Naive B cell (primary cell): Measurements from ENCODE around the gene CARMIL1. TPM values are rescaled to one million over a fixed set of nuclear protein-coding genes. Genes with fewer than 3 reads are reported as not detected.
A peak's percentile ranks its signal among the peaks of the same experiment; 100 is the strongest.

ENCODE experiments used
- ATAC-seq, 2 donors: fragments of 150-1000 bp; cut with Tn5 transposase; 2 replicates each; pipeline ENCODE4 v1.10.0; 2021; ENCODE audit warnings: low read depth in 2 of 2, mild to moderate bottlenecking in 2 of 2, moderate library complexity in 2 of 2
- DNase-seq: peaks from one replicate; pipeline ENCODE4 v3.0.0; 2022
- H3K27ac Mint-ChIP-seq, 6 donors: one replicate each; pipeline ENCODE4 v1.8.0; 2020 to 2022; ENCODE audit warnings: mild to moderate bottlenecking in 6 of 6, mixed read lengths in 6 of 6, moderate library complexity in 5 of 6, inconsistent platforms in 2 of 6
- H3K27me3 Mint-ChIP-seq, 3 donors: one replicate each; pipeline ENCODE4 v1.8.0; 2021 to 2022; ENCODE audit warnings: mixed read lengths in 3 of 3, mild to moderate bottlenecking in 1 of 3
- H3K36me3 Mint-ChIP-seq, 2 donors: one replicate each; pipeline ENCODE4 v1.8.0; 2020 to 2022; ENCODE audit warnings: mixed read lengths in 2 of 2, inconsistent platforms in 1 of 2, mild to moderate bottlenecking in 1 of 2
- H3K4me1 Mint-ChIP-seq, 3 donors: one replicate each; pipeline ENCODE4 v1.8.0; 2020 to 2022; ENCODE audit warnings: mixed read lengths in 3 of 3, inconsistent platforms in 1 of 3, mild to moderate bottlenecking in 1 of 3, moderate library complexity in 1 of 3
- H3K4me3 Mint-ChIP-seq, 8 donors: one replicate each; pipeline ENCODE4 v1.8.0; 2020 to 2022; ENCODE audit warnings: mild to moderate bottlenecking in 8 of 8, mixed read lengths in 8 of 8, moderate library complexity in 8 of 8, inconsistent platforms in 2 of 8
- H3K9me3 Mint-ChIP-seq, 7 donors: one replicate each; pipeline ENCODE4 v1.8.0; 2020 to 2022; ENCODE audit warnings: mixed read lengths in 7 of 7, mild to moderate bottlenecking in 5 of 7, inconsistent platforms in 2 of 7, moderate library complexity in 1 of 7
- polyA plus RNA-seq, 6 donors: library from polyadenylated mRNA; unstranded; fragments of 300-500 nt; fragmentation: Illumina TruSeq; gene quantifications; one replicate each; pipeline ENCODE4 v1.2.3, GENCODE V29; 2021; ENCODE audit warnings: low read depth in 6 of 6

The CARMIL1 gene
- polyA plus RNA-seq, 6 donors from 2014 or later: 0.39 to 7.3 (median 6.3) TPM; not detected in 1

GRCh38 chr6:25465941-25466340 lies 186.8 kb downstream of the CARMIL1 start:
- H3K9me3 Mint-ChIP-seq: no peaks in the 10 kb centered on the region
- no peak overlapping the region for H3K27ac Mint-ChIP-seq
- H3K4me1 Mint-ChIP-seq: peaks cover 0 to 5% (median 4%) of the 10 kb centered on the region in 3 donors
- DNase-seq (no peak), ATAC-seq (no peak)
- no peak overlapping the region for H3K4me3 Mint-ChIP-seq
- peaks cover 0 to 7% (median 0%) of the 10 kb centered on the region in 3 donors for H3K27me3 Mint-ChIP-seq
- peaks cover 0 to 3% of the 10 kb centered on the region in 2 donors for H3K36me3 Mint-ChIP-seq

- Mint-ChIP-seq H3K9me3 (no peaks in the 10 kb centered on the region), H3K27ac (no peak overlapping the region), H3K4me1 (peaks cover 0 to 5% (median 0%) of the 10 kb centered on the region in 3 donors), H3K4me3 (no peak overlapping the region), H3K36me3 (peaks cover 0 to 3% of the 10 kb centered on the region in 2 donors), H3K27me3 (peaks cover 0 to 7% (median 0%) of the 10 kb centered on the region in 3 donors)
- ATAC-seq (no peak), DNase-seq (no peak)
Measured at GRCh38 chr6:25468881-25469280, 189.7 kb downstream of the CARMIL1 start.

DNA sequence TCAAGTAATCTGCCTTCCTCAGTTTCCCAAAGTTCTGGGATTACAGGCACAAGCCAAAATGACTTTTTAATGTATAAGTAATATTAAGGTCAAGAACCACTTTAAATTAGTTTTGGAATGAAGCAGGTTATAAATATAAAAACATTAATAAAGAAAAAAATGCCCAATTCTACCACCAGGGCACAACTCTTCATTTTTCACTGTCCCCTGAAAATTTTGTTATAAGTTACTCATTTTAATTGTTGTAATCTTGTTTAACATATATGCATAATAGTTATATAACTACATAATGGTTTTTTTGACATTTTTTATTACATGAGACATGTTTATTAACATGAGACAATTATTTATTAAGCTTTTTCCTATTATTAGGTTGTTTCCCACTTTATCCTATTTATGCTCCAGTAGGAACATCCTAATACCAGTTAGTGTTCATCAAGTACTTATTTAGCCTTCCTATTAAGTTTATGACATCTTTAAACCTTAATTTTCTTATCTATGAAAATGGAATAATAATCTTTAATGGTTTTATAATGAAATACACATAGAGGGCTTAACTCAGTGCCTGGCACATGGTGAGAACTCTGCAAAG lies 190.7 kb downstream of the CARMIL1 start:
- DNase-seq (no peak), ATAC-seq (no peak)
- Mint-ChIP-seq H3K27me3 (peaks cover 0 to 7% (median 0%) of the 10 kb centered on the region in 3 donors), H3K9me3 (no peaks in the 10 kb centered on the region), H3K27ac (no peak overlapping the region), H3K4me1 (peaks cover 0 to 11% (median 0%) of the 10 kb centered on the region in 3 donors), H3K36me3 (peaks cover 0 to 9% of the 10 kb centered on the region in 2 donors), H3K4me3 (no peak overlapping the region)

GRCh38 chr6:25472306-25472705 lies 193.1 kb downstream of the CARMIL1 start:
- Mint-ChIP-seq H3K4me1 (peaks cover 0 to 6% (median 0%) of the 10 kb centered on the region in 3 donors), H3K36me3 (peaks cover 0 to 9% of the 10 kb centered on the region in 2 donors), H3K9me3 (no peaks in the 10 kb centered on the region), H3K27ac (no peak overlapping the region), H3K27me3 (peaks cover 0 to under 1% (median 0%) of the 10 kb centered on the region in 3 donors), H3K4me3 (no peak overlapping the region)
- ATAC-seq (no peak), DNase-seq (no peak)

GRCh38 chr6:25472906-25473305 lies 193.7 kb downstream of the CARMIL1 start:
- H3K27me3 Mint-ChIP-seq: no peaks in the 10 kb centered on the region
- H3K27ac Mint-ChIP-seq: peak overlapping the region in 2 of 6 donors; percentile 20 to 72
- peaks cover 0 to 9% of the 10 kb centered on the region in 2 donors for H3K36me3 Mint-ChIP-seq
- H3K9me3 Mint-ChIP-seq: no peaks in the 10 kb centered on the region
- H3K4me1 Mint-ChIP-seq: peaks cover 0 to 6% (median 0%) of the 10 kb centered on the region in 3 donors
- no peak for ATAC-seq
- no peak overlapping the region for H3K4me3 Mint-ChIP-seq
- no peak for DNase-seq

GRCh38 chr6:25473447-25473846 lies 194.3 kb downstream of the CARMIL1 start:
- peaks cover 0 to 6% (median 0%) of the 10 kb centered on the region in 3 donors for H3K4me1 Mint-ChIP-seq
- peak overlapping the region in 1 of 6 donors; percentile 24 for H3K27ac Mint-ChIP-seq
- peaks cover 0 to 9% of the 10 kb centered on the region in 2 donors for H3K36me3 Mint-ChIP-seq
- H3K9me3 Mint-ChIP-seq: no peaks in the 10 kb centered on the region
- ATAC-seq (no peak), DNase-seq (no peak)
- no peaks in the 10 kb centered on the region for H3K27me3 Mint-ChIP-seq
- H3K4me3 Mint-ChIP-seq: no peak overlapping the region

- Mint-ChIP-seq H3K36me3 (peaks cover 0 to 15% of the 10 kb centered on the region in 2 donors), H3K4me3 (no peak overlapping the region), H3K9me3 (no peaks in the 10 kb centered on the region), H3K27ac (peak overlapping the region in 1 of 6 donors; percentile 61), H3K27me3 (no peaks in the 10 kb centered on the region), H3K4me1 (peaks cover 0 to 6% (median 0%) of the 10 kb centered on the region in 3 donors)
- DNase-seq: no peak
- ATAC-seq: no peak
Measured at GRCh38 chr6:25476126-25476525, 197.0 kb downstream of the CARMIL1 start.

GRCh38 chr6:25477006-25477590 lies 197.9 kb downstream of the CARMIL1 start:
- DNase-seq: no peak
- Mint-ChIP-seq H3K27me3 (no peaks in the 10 kb centered on the region), H3K4me1 (peaks cover 0 to 6% (median 0%) of the 10 kb centered on the region in 3 donors), H3K27ac (no peak overlapping the region), H3K4me3 (no peak overlapping the region), H3K36me3 (peaks cover 0 to 15% of the 10 kb centered on the region in 2 donors), H3K9me3 (no peaks in the 10 kb centered on the region)
- no peak for ATAC-seq

DNA sequence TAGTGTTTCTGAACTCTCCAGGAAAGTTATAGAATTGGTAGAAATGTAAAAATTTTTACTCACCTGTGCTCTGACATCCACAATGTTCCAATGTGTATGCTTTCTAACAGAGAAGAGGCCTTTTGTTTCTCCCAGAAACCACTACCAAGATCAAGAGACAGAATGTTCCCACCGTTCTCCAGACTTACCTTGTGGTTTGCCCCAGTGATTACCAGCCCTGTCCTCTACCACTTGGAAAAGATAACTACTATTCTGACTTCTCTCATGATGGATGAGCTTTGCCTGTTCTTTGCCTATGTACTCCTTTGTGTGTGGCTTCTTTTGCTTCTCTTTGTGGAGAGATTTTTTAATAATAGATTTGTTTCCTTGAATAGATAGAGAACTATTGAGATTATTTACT lies 199.8 kb downstream of the CARMIL1 start:
- DNase-seq: no peak
- peaks cover 0 to 6% (median 0%) of the 10 kb centered on the region in 3 donors for H3K4me1 Mint-ChIP-seq
- no peaks in the 10 kb centered on the region for H3K27me3 Mint-ChIP-seq
- no peaks in the 10 kb centered on the region for H3K9me3 Mint-ChIP-seq
- no peak for ATAC-seq
- no peak overlapping the region for H3K27ac Mint-ChIP-seq
- peaks cover 0 to 23% of the 10 kb centered on the region in 2 donors for H3K36me3 Mint-ChIP-seq
- no peak overlapping the region for H3K4me3 Mint-ChIP-seq

DNA sequence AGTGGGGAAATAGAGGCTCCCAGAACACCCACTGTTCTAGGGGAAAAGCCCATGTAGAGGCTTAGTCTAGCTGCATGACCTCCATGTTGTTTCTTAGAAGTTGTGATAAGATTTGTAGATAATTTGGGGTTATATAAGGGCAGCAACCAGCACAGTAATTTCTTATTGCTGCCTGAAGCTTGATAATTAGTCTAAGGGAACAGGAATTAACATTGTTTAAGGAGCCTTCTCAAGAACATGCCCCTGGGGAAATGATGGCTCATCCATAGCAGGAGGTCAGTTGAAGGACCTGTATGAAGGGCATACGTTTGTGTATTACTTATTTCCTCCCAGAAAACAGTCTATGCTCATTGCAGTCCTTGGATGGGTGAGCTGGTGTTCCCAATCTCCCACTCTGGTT lies 202.1 kb downstream of the CARMIL1 start:
- H3K4me1 Mint-ChIP-seq: no peaks in the 10 kb centered on the region
- H3K4me3 Mint-ChIP-seq: no peak overlapping the region
- H3K27ac Mint-ChIP-seq: no peak overlapping the region
- DNase-seq (no peak), ATAC-seq (no peak)
- no peaks in the 10 kb centered on the region for H3K27me3 Mint-ChIP-seq
- peaks cover 0 to 20% of the 10 kb centered on the region in 2 donors for H3K36me3 Mint-ChIP-seq
- no peaks in the 10 kb centered on the region for H3K9me3 Mint-ChIP-seq

GRCh38 chr6:25482996-25483395 lies 203.8 kb downstream of the CARMIL1 start:
- H3K27ac Mint-ChIP-seq: peak overlapping the region in 1 of 6 donors; percentile 11
- H3K9me3 Mint-ChIP-seq: no peaks in the 10 kb centered on the region
- peaks cover 0 to 20% of the 10 kb centered on the region in 2 donors for H3K36me3 Mint-ChIP-seq
- H3K4me1 Mint-ChIP-seq: no peaks in the 10 kb centered on the region
- H3K27me3 Mint-ChIP-seq: no peaks in the 10 kb centered on the region
- no peak for ATAC-seq
- DNase-seq: no peak
- no peak overlapping the region for H3K4me3 Mint-ChIP-seq

DNA sequence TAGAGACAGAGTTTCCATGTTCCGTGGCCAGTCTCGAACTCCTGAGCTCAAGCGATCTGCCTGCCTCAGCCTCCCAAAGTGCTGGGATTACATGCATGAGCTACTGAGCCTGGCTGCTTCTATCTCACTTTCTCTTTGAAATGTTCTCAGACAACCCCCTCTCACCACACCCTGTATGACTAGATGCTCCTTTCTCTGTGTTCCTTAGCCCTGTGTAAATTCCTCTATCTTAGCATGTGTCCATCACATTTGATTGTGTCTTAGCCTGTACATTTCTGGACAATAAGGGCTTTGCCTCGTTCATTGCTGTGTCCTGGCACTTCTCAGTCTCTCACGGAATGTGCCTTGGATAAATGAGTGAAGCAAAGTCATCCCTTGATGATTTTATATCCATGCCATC lies 204.8 kb downstream of the CARMIL1 start:
- H3K27ac Mint-ChIP-seq: no peak overlapping the region
- no peak overlapping the region for H3K4me3 Mint-ChIP-seq
- no peaks in the 10 kb centered on the region for H3K27me3 Mint-ChIP-seq
- H3K36me3 Mint-ChIP-seq: peaks cover 0 to 19% of the 10 kb centered on the region in 2 donors
- DNase-seq (no peak), ATAC-seq (no peak)
- no peaks in the 10 kb centered on the region for H3K9me3 Mint-ChIP-seq
- no peaks in the 10 kb centered on the region for H3K4me1 Mint-ChIP-seq

- H3K27me3 Mint-ChIP-seq: no peaks in the 10 kb centered on the region
- DNase-seq: no peak
- no peak overlapping the region for H3K4me3 Mint-ChIP-seq
- no peaks in the 10 kb centered on the region for H3K9me3 Mint-ChIP-seq
- peaks cover 0 to 13% of the 10 kb centered on the region in 2 donors for H3K36me3 Mint-ChIP-seq
- no peak overlapping the region for H3K27ac Mint-ChIP-seq
- no peak for ATAC-seq
- peaks cover under 1 to 2% (median under 1%) of the 10 kb centered on the region in 3 donors for H3K4me1 Mint-ChIP-seq
Measured at GRCh38 chr6:25484900-25485299, 205.7 kb downstream of the CARMIL1 start.

- ATAC-seq (no peak), DNase-seq (no peak)
- H3K27ac Mint-ChIP-seq: no peak overlapping the region
- H3K9me3 Mint-ChIP-seq: no peaks in the 10 kb centered on the region
- H3K4me3 Mint-ChIP-seq: no peak overlapping the region
- H3K4me1 Mint-ChIP-seq: peaks cover 2 to 7% (median 4%) of the 10 kb centered on the region in 3 donors
- H3K36me3 Mint-ChIP-seq: peaks cover 0 to 13% of the 10 kb centered on the region in 2 donors
- H3K27me3 Mint-ChIP-seq: no peaks in the 10 kb centered on the region
Measured at GRCh38 chr6:25485821-25486534, 206.8 kb downstream of the CARMIL1 start.
